GM12892 (cell line): Measurements from ENCODE around the gene TPPP3.

Experiments
- POLR2A ChIP-seq: IDR thresholded peaks from 2 replicates; pipeline ENCODE4 v1.6.1; 2011; ENCODE audit warnings: low read depth, low read length, control low read depth
- POLR2AphosphoS5 ChIP-seq: IDR thresholded peaks from 2 replicates; pipeline ENCODE4 v1.6.1; 2011; ENCODE audit warnings: low read depth, low read length, control low read depth
- TAF1 ChIP-seq: IDR thresholded peaks from 2 replicates; pipeline ENCODE4 v1.6.1; 2011; ENCODE audit warnings: low read depth, mild to moderate bottlenecking, control low read depth, low read length, borderline replicate concordance

GRCh38 chr16:67425580-67425979, 32.3 kb upstream of the TPPP3 start:
- TF ChIP-seq TAF1, result no peak
- TF ChIP-seq POLR2A, result no peak
- no peak for TF ChIP-seq POLR2AphosphoS5
